Kidney epithelial cell (primary cell): Measurements from ENCODE around the gene RLN3. TPM values are rescaled to one million over a fixed set of nuclear protein-coding genes. Genes with fewer than 3 reads are reported as not detected.

Source experiments
- DNase-seq: peaks from one replicate; pipeline ENCODE4 v3.0.0-alpha.2; 2010; ENCODE audit warnings: low read depth
- H3K27me3 ChIP-seq: 2 replicates; pipeline ENCODE4 v1.6.0; 2011; ENCODE audit warnings: low read length; ENCODE audit not compliant: control insufficient read depth, insufficient read depth
- H3K36me3 ChIP-seq: 2 replicates; pipeline ENCODE4 v1.5.1; 2011; ENCODE audit warnings: low read length; ENCODE audit not compliant: control insufficient read depth, insufficient read depth
- H3K4me3 ChIP-seq: 2 replicates; pipeline ENCODE4 v1.5.1; 2011; ENCODE audit warnings: low read depth, mild to moderate bottlenecking, control low read depth, low read length
- total RNA-seq: library from RNA; depleted of rRNA; stranded (reverse); fragments of >200 nt; gene quantifications from 2 replicates; pipeline ENCODE4 v1.2.3, GENCODE V29; 2015
- TF ChIP-seq, protein P1 (sequence below): IDR thresholded peaks from 2 replicates; pipeline ENCODE4 v1.5.1; 2011; ENCODE audit warnings: mild to moderate bottlenecking, moderate library complexity, low read length, control low read depth, inconsistent platforms; ENCODE audit not compliant: insufficient read depth, poor library complexity, severe bottlenecking

Gene RLN3
- total RNA-seq = not detected in 2 replicates

GRCh38 chr19:14027856-14028450, at the start of gene RLN3:
TSS of gene RLN3 (plus strand) at chr19:14028148. CDS start at chr19:14028205, 57 bp downstream.
- Histone ChIP-seq H3K27me3 (peaks cover 8% of the 10 kb centered on the region), H3K36me3 (no peaks in the 10 kb centered on the region), H3K4me3 (no peak within 1 kb of the TSS)
- DNase-seq = no peak
- TF ChIP-seq, protein P1, sequence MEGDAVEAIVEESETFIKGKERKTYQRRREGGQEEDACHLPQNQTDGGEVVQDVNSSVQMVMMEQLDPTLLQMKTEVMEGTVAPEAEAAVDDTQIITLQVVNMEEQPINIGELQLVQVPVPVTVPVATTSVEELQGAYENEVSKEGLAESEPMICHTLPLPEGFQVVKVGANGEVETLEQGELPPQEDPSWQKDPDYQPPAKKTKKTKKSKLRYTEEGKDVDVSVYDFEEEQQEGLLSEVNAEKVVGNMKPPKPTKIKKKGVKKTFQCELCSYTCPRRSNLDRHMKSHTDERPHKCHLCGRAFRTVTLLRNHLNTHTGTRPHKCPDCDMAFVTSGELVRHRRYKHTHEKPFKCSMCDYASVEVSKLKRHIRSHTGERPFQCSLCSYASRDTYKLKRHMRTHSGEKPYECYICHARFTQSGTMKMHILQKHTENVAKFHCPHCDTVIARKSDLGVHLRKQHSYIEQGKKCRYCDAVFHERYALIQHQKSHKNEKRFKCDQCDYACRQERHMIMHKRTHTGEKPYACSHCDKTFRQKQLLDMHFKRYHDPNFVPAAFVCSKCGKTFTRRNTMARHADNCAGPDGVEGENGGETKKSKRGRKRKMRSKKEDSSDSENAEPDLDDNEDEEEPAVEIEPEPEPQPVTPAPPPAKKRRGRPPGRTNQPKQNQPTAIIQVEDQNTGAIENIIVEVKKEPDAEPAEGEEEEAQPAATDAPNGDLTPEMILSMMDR = no peak

GRCh38 chr19:13978351-13979243, 49.4 kb upstream of the RLN3 start:
- DNase-seq = no peak
- Histone ChIP-seq H3K4me3 (peak overlapping the region; percentile 18), H3K27me3 (no peaks in the 10 kb centered on the region), H3K36me3 (no peaks in the 10 kb centered on the region)
- TF ChIP-seq, protein P1 = no peak

DNA sequence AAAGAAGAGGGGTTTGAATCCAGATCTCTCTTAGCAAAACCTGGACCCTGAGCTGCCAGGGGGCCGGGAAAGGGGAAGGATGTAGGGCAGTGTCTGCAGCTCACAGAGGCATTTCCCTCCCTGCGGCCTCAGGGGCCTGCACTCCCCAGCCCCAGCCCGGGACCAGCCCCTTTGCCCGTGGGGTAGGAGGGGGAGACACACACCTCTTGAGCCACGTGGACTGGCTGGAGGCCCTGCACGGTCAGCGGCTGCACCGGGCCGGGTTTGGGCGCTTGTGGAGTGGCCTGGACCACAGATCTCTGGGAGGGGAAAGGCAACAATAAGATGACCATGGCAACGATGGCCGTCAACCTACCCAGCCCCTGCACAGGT, 48.7 kb upstream of the RLN3 start:
- Histone ChIP-seq H3K36me3 (no peaks in the 10 kb centered on the region), H3K4me3 (peak overlapping the region; percentile 6), H3K27me3 (no peaks in the 10 kb centered on the region)
- no peak for DNase-seq
- TF ChIP-seq, protein P1 = no peak

DNA sequence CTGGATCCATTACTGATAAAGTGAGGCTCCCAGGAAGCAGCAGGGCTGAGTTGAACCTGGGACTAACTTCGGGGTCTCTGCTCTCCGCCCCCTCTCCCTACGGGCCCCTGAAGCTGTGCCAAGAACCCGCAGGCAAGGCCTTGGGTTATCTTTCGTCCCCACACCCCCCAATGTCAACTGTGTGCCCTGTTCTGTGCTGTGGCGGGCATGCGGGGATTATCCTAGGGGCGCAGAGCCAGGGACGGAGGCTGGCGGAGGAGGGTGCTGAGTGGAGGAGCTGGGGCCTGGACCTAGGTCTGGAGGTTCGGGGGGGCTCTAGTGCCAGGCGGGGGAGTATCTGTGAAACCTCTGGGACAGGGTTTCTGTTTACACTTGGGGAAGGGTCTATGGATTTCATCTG, 48.3 kb upstream of the RLN3 start:
- TF ChIP-seq, protein P1 = no peak
- Histone ChIP-seq H3K36me3 (no peaks in the 10 kb centered on the region), H3K4me3 (no peak overlapping the region), H3K27me3 (no peaks in the 10 kb centered on the region)
- no peak for DNase-seq

GRCh38 chr19:13980340-13980739, 47.6 kb upstream of the RLN3 start:
- no peak for DNase-seq
- no peak overlapping the region for H3K4me3 ChIP-seq
- no peaks in the 10 kb centered on the region for H3K27me3 ChIP-seq
- TF ChIP-seq, protein P1 = no peak
- no peaks in the 10 kb centered on the region for H3K36me3 ChIP-seq

GRCh38 chr19:13981021-13981420, 46.9 kb upstream of the RLN3 start:
- H3K36me3 ChIP-seq = no peaks in the 10 kb centered on the region
- TF ChIP-seq, protein P1 = no peak
- H3K4me3 ChIP-seq = no peak overlapping the region
- H3K27me3 ChIP-seq = no peaks in the 10 kb centered on the region
- no peak for DNase-seq
